HEK293 (cell line): ENCODE results near the gene PLEKHA7.

Source experiments
- CTCF ChIA-PET: fragments of 350-600 bp; formaldehyde crosslinking; extraction: SDS; loops from one replicate; lab custom pipeline; 2021; ENCODE audit warnings: antibody characterized with exemption; lab: Yijun Ruan, JAX
- POLR2A ChIA-PET: fragments of 300-600 bp; formaldehyde crosslinking; extraction: SDS; loops from one replicate; lab custom pipeline; 2020; ENCODE audit warnings: antibody characterized with exemption, inconsistent platforms; lab: Yijun Ruan, JAX
- H3K27ac ChIP-seq: fragments of 200-500 bp; sonication (Bioruptor generic); 2 replicates; pipeline ENCODE4 v1.5.1; 2014; ENCODE audit warnings: low read depth, low read length, control low read depth, inconsistent platforms; ENCODE audit errors: extremely low read depth
- H3K36me3 ChIP-seq, 2 experiments: fragments of 200-500 bp in 1 of 2; sonication (Bioruptor generic) in 1 of 2; 1 replicate in 1 of 2; 2 replicates in 1 of 2; pipeline ENCODE4 v1.5.1; 2014 to 2017; ENCODE audit warnings: inconsistent platforms in 2 of 2, low read length in 2 of 2; ENCODE audit not compliant: control insufficient read depth in 2 of 2, insufficient read depth in 1 of 2
- H3K4me1 ChIP-seq: fragments of 200-500 bp; sonication (Bioruptor generic); 2 replicates; pipeline ENCODE4 v1.5.1; 2014; ENCODE audit warnings: mild to moderate bottlenecking, low read length, inconsistent platforms; ENCODE audit not compliant: control insufficient read depth, insufficient read depth
- H3K4me3 ChIP-seq: 2 replicates; pipeline ENCODE4 v1.5.1; 2011; ENCODE audit warnings: low read depth, mild to moderate bottlenecking, control low read depth, low read length, moderate library complexity
- H3K9me3 ChIP-seq: fragments of 200-500 bp; sonication (Bioruptor generic); 2 replicates; pipeline ENCODE4 v1.5.1; 2014; ENCODE audit warnings: low read depth, low read length, inconsistent platforms; ENCODE audit not compliant: control insufficient read depth, insufficient read depth
- MEIS1 ChIP-seq: sonication (generic); formaldehyde crosslinking; IDR thresholded peaks from 2 replicates; pipeline ENCODE4 v1.8.1; 2022; ENCODE audit warnings: missing genetic modification reagents, mild to moderate bottlenecking, borderline replicate concordance
- PRDM1 ChIP-seq: fragments of 450-650 bp; formaldehyde crosslinking; IDR thresholded peaks from 2 replicates; pipeline ENCODE4; 2016; ENCODE audit warnings: missing biosample characterization, missing genetic modification characterization
- SCRT1 ChIP-seq: fragments of 450-650 bp; formaldehyde crosslinking; IDR thresholded peaks from 2 replicates; pipeline ENCODE4 v1.5.1; 2016; ENCODE audit warnings: missing biosample characterization, missing genetic modification characterization, borderline replicate concordance
- YY1 ChIP-seq: fragments of 450-650 bp; formaldehyde crosslinking; IDR thresholded peaks from 2 replicates; pipeline ENCODE4 v1.5.1; 2018; ENCODE audit warnings: missing biosample characterization, missing genetic modification characterization
- ZBTB21 ChIP-seq: fragments of 450-650 bp; formaldehyde crosslinking; IDR thresholded peaks from 2 replicates; pipeline ENCODE4 v1.5.1; 2017; ENCODE audit warnings: missing biosample characterization, missing genetic modification characterization
- ZFP69B ChIP-seq: fragments of 450-650 bp; formaldehyde crosslinking; IDR thresholded peaks from 2 replicates; pipeline ENCODE4 v1.5.1; 2016; ENCODE audit warnings: missing biosample characterization, missing genetic modification characterization
- ZNF140 ChIP-seq: fragments of 450-650 bp; formaldehyde crosslinking; IDR thresholded peaks from 2 replicates; pipeline ENCODE4 v1.5.1; 2016; ENCODE audit warnings: missing biosample characterization, missing genetic modification characterization
- ZNF214 ChIP-seq: fragments of 450-650 bp; formaldehyde crosslinking; IDR thresholded peaks from 2 replicates; pipeline ENCODE4 v1.5.1; 2017; ENCODE audit warnings: missing biosample characterization, mild to moderate bottlenecking, missing genetic modification characterization, borderline replicate concordance
- ZNF24 ChIP-seq: fragments of 450-650 bp; formaldehyde crosslinking; IDR thresholded peaks from 2 replicates; pipeline ENCODE4 v1.5.1; 2016; ENCODE audit warnings: missing biosample characterization, missing genetic modification characterization
- ZNF335 ChIP-seq: fragments of 450-650 bp; formaldehyde crosslinking; conservative IDR thresholded peaks from 2 replicates; pipeline ENCODE4 v1.5.1; 2016; ENCODE audit warnings: missing biosample characterization, missing genetic modification characterization
- ZNF510 ChIP-seq: fragments of 450-650 bp; formaldehyde crosslinking; IDR thresholded peaks from 2 replicates; pipeline ENCODE4 v1.5.1; 2018; ENCODE audit warnings: mild to moderate bottlenecking, missing genetic modification characterization, missing biosample characterization; ENCODE audit not compliant: insufficient replicate concordance
- ZNF514 ChIP-seq: fragments of 450-650 bp; formaldehyde crosslinking; IDR thresholded peaks from 2 replicates; pipeline ENCODE4 v1.5.1; 2016; ENCODE audit warnings: missing biosample characterization, missing genetic modification characterization
- ZNF629 ChIP-seq: fragments of 450-650 bp; formaldehyde crosslinking; IDR thresholded peaks from 2 replicates; pipeline ENCODE4 v1.5.1; 2017; ENCODE audit warnings: missing biosample characterization, missing genetic modification characterization
- ZNF768 ChIP-seq: fragments of 450-650 bp; formaldehyde crosslinking; IDR thresholded peaks from 2 replicates; pipeline ENCODE4 v1.5.1; 2018; ENCODE audit warnings: missing biosample characterization, mild to moderate bottlenecking, missing genetic modification characterization
- ZSCAN4 ChIP-seq: fragments of 450-650 bp; formaldehyde crosslinking; IDR thresholded peaks from 2 replicates; pipeline ENCODE4 v1.5.1; 2017; ENCODE audit warnings: missing biosample characterization, missing genetic modification characterization
- TF ChIP-seq, protein P1 (sequence below): fragments of 450-650 bp; formaldehyde crosslinking; IDR thresholded peaks from 2 replicates; pipeline ENCODE4 v1.5.1; 2016; ENCODE audit warnings: missing biosample characterization, missing genetic modification characterization
- TF ChIP-seq, protein P2 (sequence below): fragments of 450-650 bp; formaldehyde crosslinking; IDR thresholded peaks from 2 replicates; pipeline ENCODE4 v1.5.1; 2016; ENCODE audit warnings: missing biosample characterization, missing genetic modification characterization
- TF ChIP-seq, protein P3 (sequence below): fragments of 450-650 bp; formaldehyde crosslinking; IDR thresholded peaks from 2 replicates; pipeline ENCODE4 v1.5.1; 2017; ENCODE audit warnings: missing biosample characterization, missing genetic modification characterization
- TF ChIP-seq, protein P4 (sequence below): fragments of 450-650 bp; formaldehyde crosslinking; IDR thresholded peaks from 2 replicates; pipeline ENCODE4 v1.5.1; 2016; ENCODE audit warnings: missing biosample characterization, missing genetic modification characterization

PLEKHA7 gene

GRCh38 chr11:17012179-17012578, 2.0 kb downstream of the PLEKHA7 start:
- Histone ChIP-seq H3K9me3 (no peaks in the 10 kb centered on the region), H3K4me3 (no peak overlapping the region), H3K27ac (no peak overlapping the region)
- POLR2A ChIA-PET: no interaction called here
- TF ChIP-seq YY1 (tag by site-specific recombination): no peak
- TF ChIP-seq ZNF768 (tag by site-specific recombination): no peak
- TF ChIP-seq PRDM1: peak; percentile 21; the same call in 1 of the 2 replicates
- TF ChIP-seq MEIS1 (CRISPR knock-in tag): no peak
- TF ChIP-seq, protein P1, sequence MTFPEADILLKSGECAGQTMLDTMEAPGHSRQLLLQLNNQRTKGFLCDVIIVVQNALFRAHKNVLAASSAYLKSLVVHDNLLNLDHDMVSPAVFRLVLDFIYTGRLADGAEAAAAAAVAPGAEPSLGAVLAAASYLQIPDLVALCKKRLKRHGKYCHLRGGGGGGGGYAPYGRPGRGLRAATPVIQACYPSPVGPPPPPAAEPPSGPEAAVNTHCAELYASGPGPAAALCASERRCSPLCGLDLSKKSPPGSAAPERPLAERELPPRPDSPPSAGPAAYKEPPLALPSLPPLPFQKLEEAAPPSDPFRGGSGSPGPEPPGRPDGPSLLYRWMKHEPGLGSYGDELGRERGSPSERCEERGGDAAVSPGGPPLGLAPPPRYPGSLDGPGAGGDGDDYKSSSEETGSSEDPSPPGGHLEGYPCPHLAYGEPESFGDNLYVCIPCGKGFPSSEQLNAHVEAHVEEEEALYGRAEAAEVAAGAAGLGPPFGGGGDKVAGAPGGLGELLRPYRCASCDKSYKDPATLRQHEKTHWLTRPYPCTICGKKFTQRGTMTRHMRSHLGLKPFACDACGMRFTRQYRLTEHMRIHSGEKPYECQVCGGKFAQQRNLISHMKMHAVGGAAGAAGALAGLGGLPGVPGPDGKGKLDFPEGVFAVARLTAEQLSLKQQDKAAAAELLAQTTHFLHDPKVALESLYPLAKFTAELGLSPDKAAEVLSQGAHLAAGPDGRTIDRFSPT (tag by site-specific recombination): no peak
- no peak for TF ChIP-seq ZBTB21
- TF ChIP-seq, protein P2, sequence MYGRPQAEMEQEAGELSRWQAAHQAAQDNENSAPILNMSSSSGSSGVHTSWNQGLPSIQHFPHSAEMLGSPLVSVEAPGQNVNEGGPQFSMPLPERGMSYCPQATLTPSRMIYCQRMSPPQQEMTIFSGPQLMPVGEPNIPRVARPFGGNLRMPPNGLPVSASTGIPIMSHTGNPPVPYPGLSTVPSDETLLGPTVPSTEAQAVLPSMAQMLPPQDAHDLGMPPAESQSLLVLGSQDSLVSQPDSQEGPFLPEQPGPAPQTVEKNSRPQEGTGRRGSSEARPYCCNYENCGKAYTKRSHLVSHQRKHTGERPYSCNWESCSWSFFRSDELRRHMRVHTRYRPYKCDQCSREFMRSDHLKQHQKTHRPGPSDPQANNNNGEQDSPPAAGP (tag by site-specific recombination): no peak
- TF ChIP-seq, protein P3, sequence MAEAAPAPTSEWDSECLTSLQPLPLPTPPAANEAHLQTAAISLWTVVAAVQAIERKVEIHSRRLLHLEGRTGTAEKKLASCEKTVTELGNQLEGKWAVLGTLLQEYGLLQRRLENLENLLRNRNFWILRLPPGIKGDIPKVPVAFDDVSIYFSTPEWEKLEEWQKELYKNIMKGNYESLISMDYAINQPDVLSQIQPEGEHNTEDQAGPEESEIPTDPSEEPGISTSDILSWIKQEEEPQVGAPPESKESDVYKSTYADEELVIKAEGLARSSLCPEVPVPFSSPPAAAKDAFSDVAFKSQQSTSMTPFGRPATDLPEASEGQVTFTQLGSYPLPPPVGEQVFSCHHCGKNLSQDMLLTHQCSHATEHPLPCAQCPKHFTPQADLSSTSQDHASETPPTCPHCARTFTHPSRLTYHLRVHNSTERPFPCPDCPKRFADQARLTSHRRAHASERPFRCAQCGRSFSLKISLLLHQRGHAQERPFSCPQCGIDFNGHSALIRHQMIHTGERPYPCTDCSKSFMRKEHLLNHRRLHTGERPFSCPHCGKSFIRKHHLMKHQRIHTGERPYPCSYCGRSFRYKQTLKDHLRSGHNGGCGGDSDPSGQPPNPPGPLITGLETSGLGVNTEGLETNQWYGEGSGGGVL (tag by site-specific recombination): no peak
- TF ChIP-seq, all 188 proteins: peak for 1
- Histone ChIP-seq H3K4me1 (no peaks in the 10 kb centered on the region; the same call in 1 of the 2 replicates), H3K36me3 (peaks cover 0 to 2% of the 10 kb centered on the region in 2 experiments; a peak in 2 of 3 replicates)
- CTCF ChIA-PET: no interaction called here

DNA sequence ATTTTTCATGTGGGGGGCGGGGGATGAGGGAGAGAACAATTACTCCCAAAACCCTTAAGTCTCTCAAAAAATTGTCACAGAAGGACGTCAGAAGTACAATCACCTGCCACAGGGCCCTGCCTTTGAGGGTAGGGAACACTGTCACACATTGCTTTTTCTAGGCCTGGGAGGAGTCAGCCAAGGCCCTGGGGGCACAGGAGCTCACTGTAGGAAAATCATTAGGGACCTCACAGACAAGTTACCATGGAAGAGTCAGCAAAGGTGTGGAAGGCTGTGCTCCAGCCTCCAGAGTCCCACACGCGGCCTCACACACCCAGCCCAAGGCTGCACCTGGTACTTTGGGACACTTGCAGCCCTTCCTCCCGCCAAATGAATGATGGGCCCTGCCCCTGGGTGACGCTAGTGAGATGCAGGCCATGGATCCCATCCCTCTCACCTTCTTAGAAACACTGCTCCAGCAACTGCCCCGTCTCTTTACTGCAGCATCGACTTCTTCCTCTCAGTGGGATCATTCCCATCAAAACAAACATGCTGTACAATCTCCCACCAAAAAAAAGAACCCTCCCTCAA, 3.3 kb downstream of the PLEKHA7 start:
- Histone ChIP-seq H3K4me3 (no peak overlapping the region), H3K9me3 (no peaks in the 10 kb centered on the region), H3K27ac (no peak overlapping the region), H3K4me1 (no peaks in the 10 kb centered on the region; the same call in 1 of the 2 replicates), H3K36me3 (peaks cover 0 to 2% of the 10 kb centered on the region in 2 experiments; a peak in 2 of 3 replicates)
- TF ChIP-seq, protein P4, sequence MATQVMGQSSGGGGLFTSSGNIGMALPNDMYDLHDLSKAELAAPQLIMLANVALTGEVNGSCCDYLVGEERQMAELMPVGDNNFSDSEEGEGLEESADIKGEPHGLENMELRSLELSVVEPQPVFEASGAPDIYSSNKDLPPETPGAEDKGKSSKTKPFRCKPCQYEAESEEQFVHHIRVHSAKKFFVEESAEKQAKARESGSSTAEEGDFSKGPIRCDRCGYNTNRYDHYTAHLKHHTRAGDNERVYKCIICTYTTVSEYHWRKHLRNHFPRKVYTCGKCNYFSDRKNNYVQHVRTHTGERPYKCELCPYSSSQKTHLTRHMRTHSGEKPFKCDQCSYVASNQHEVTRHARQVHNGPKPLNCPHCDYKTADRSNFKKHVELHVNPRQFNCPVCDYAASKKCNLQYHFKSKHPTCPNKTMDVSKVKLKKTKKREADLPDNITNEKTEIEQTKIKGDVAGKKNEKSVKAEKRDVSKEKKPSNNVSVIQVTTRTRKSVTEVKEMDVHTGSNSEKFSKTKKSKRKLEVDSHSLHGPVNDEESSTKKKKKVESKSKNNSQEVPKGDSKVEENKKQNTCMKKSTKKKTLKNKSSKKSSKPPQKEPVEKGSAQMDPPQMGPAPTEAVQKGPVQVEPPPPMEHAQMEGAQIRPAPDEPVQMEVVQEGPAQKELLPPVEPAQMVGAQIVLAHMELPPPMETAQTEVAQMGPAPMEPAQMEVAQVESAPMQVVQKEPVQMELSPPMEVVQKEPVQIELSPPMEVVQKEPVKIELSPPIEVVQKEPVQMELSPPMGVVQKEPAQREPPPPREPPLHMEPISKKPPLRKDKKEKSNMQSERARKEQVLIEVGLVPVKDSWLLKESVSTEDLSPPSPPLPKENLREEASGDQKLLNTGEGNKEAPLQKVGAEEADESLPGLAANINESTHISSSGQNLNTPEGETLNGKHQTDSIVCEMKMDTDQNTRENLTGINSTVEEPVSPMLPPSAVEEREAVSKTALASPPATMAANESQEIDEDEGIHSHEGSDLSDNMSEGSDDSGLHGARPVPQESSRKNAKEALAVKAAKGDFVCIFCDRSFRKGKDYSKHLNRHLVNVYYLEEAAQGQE: no peak
- TF ChIP-seq ZNF335 (tag by site-specific recombination): no peak
- no peak for TF ChIP-seq ZNF514 (tag by site-specific recombination)
- TF ChIP-seq ZNF24 (tag by site-specific recombination): no peak
- TF ChIP-seq ZNF140 (tag by site-specific recombination): no peak
- no peak for TF ChIP-seq SCRT1 (tag by site-specific recombination)
- TF ChIP-seq ZNF629 (tag by site-specific recombination): no peak
- TF ChIP-seq ZFP69B (tag by site-specific recombination): no peak
- no peak for TF ChIP-seq ZSCAN4 (tag by site-specific recombination)
- no peak for TF ChIP-seq ZNF214 (tag by site-specific recombination)
- TF ChIP-seq ZNF510 (tag by site-specific recombination): no peak
- ChIA-PET CTCF (interaction anchor here (1.0 to 1.5 kb wide), 3 partner anchors 11 to 224 kb away, joined by 3 to 4 read pairs (median 3); no protein-coding TSS in a partner anchor), POLR2A (interaction anchor here (1.1 kb wide), 1 partner anchor 67 kb away, joined by 5 read pairs; the partner anchor contains the start of gene RPS13)
